Stimulated activated CD8-positive, alpha-beta memory T cell treated with anti-CD3 and anti-CD28 coated beads, Interleukin-7, amount 100 ng/mL, for 4 hours (primary cell): ENCODE measurements around the gene PHETA2.
A peak's percentile ranks its signal among the peaks of the same experiment; 100 is the strongest.

Source experiments
- DNase-seq, 2 donors: peaks; one replicate each; pipeline ENCODE4 v3.0.0-alpha.2; 2020; ENCODE audit warnings: low read depth in 2 of 2

Gene PHETA2, protein sequence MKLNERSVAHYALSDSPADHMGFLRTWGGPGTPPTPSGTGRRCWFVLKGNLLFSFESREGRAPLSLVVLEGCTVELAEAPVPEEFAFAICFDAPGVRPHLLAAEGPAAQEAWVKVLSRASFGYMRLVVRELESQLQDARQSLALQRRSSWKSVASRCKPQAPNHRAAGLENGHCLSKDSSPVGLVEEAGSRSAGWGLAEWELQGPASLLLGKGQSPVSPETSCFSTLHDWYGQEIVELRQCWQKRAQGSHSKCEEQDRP

DNA sequence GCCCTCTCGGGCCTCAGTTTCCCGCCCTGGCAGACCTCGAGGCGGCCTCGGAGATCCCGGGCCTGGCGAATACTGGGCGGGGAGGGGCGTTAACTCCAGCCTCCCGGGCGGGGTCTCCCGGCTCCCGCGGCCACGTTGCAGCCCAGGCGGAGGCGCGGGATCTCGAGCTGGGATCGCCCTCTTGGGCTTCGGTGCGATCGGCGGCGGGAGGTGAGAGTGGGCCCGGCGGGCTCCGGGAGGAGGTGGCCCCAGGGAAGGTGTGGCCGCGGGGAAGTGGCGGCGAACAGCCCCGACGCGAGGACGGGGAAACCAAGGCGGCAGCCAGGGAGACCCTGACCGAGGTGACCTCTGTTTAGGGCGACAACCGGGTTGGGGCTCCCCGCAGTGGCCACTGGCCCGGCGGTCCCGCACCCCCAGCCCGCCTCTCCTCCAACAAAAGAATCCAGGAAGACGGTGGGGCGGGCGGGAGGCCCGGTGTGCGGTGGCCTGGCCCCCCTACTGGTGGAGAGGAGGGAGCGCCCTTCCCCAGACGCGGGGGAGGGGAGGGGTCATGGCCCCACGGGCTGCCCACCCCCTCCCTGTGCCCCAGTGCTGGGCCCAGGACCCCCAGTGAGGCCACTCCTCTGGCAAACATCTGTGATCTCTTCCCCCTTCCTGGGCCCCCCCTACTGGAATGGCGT, at the start of gene PHETA2:
Gene PHETA2 (plus strand): TSS at position 117 of the 680 bp plus-strand sequence. CDS start 3,046 bp downstream, outside the sequence.
- peak in 1 of 2 donors; percentile 39 for DNase-seq

DNA sequence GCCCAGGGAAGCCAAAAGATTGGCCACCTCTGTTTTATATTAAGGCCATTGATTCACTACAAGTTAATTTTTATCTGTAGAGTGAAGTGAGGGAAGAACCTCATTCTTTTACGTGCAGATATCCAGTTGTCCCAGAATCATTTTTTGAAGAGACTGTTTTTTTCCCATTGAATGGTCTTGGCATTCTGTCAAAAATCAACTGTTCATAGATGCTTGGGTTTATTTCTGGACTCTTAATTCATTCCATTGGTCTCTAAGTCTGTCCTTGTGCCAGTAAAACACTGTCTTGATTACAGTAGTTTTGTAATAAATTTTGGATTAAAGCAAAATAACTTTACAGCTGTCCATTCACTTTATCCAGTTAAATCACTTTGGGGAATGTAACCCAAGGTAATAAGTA, 48.6 kb upstream of the PHETA2 start:
- DNase-seq, result no peak

DNA sequence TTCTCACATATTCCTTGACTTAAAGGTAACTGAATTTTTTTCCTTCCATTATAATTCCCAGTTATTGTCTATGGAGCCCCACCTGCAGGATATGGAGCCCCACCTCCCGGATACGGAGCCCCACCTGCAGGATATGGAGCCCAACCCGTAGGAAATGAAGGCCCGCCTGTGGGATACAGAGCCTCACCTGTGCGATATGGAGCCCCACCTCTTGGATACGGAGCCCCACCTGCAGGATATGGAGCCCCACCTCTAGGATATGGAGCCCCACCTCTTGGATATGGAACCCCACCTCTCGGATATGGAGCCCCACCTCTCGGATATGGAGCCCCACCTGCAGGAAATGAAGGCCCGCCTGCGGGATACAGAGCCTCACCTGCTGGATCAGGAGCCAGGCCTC, 47.3 kb upstream of the PHETA2 start:
- DNase-seq, result no peak

DNA sequence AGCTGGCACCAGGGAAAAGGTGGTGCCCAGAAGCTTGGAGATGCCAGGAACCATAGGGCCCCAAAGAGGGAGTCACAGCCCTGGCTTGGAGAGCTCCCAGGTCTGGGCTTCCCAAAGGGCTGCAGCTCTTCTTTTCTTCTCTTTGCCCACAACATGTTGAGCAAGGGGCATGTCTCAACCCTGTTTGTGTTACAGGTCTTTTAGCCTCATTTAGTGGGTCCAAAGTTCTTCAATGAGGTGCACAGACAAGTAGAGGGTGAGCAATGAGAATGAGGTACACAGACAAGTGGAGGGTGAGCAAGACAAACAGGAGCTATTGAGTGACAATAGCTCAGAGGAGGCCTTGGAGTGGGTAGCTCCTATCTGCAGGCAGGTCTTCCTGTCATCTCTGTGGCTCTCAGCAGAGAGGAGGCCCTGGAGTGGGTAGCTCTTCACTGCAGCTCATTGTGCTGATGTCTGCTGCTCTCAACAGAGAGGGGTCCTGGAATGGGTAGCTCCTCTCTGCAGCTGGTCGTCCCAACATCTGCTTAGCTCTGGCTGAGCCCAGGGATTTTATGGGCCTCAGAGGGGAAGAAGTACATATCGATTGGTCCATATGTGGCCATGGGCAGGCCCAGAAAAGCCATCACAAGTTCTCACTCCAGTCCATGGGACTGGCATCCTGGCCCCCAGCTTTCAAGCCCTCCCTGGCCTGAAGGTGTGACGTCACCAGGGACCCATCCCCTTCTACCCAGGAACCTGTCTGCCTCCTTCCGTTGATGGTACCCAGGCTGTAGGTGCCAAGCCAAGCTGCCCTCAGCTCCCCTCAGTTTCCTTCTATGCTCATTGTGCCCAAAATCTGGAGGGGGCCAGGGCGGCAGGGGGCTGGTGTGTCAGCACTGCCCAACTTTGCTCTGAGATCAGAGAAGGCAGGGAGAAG, 40.5 kb upstream of the PHETA2 start:
- DNase-seq, result no peak

DNA sequence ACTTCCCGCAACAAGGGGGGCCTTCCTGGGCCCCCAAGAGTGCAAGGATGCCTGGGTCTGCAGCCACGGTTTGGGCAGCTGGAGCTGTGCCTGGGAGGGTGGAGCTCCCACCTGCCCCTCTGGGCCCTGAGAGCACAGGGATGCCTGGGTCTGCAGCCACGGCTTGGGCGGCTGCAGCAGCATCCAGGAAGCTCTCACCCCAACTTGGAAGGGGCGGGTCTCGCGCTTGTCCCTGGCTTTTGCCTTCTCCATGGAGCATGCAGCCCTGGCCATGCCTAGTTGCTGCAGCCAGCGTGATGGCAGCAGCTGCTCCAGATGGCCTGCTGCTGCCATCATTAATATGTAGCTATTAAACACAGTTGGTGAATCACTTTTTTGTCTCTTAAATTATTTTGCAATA, 38.8 kb upstream of the PHETA2 start:
- no peak for DNase-seq

DNA sequence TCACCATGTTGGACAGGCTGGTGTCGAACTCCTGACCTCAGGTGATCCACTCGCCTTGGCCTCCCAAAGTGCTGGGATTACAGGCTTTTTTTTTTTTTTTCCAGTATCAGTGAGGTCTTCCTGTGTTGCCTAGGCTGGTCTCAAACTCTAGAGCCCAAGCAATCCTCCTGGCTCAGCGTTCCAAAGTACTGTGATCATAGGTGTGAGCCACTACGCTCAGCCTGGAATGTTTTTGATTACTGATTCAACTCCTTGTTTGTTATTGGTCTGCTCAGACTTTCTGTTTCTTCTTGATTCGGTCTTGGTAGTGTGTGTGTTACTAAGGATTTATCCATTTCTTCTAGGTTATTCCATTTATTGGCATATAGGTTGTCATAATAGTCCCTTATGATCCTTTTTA, 34.8 kb upstream of the PHETA2 start:
- DNase-seq, result no peak

DNA sequence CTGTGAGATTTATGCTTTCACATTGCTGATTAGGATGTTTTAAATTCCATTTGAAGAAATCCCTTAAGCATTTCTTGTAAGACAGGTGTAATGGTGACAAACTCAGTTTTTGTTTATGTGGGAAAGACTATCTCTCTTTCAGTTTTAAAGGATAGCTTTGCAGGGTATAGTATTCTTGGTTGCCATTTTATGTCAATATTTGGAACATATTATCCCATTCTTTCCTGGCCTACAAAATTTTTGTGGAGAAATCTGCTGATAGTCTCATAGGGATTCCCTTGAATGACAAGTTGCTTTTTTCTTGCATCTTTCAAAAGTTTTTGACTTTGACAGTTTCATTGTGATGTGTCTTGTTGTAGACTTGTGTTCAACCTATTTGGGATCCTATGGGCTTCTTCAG, 32.3 kb upstream of the PHETA2 start:
- no peak for DNase-seq

DNA sequence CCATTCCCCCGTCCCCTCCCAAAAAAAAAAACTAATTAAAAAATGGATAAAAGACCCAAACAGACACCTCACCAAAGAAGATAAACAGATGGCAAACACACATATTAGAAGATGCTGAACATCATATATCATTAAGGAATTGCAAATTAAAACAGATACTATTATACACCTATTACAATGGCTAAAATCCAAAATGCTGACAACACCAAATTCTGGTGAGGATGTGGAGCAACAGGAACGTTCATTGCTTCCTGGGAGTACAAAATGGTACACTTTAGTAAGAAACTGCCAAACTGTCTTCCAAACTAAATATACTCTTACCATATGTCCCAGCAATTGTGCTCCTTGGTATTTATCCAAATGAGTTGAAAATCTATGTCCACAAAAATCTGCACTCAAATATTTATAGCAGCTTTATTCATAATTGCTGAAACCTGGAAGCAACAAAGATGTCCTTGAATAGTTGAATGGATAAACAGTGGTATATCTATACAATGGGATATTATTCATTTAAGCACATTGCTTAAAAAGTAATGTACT, 23.3 kb upstream of the PHETA2 start:
- no peak for DNase-seq

DNA sequence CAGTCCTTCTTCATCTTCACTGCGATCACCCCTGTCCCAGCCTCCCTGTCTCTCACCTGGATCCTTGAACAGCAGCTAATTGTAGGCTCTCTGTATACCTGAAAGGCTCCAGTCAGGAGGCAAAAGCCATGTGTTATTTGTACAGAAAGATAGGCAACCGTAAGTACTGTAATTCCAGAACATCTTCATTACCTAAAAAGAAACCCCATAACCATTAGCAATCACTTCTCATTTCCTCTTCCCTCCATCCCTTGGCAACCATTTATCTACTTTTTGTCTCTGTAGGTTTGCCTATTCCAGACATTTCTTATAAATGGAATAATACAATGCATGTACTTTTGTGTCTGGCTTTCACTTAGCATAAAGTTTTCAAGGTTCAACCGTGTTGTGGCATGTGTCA, 21.3 kb upstream of the PHETA2 start:
- no peak for DNase-seq

DNA sequence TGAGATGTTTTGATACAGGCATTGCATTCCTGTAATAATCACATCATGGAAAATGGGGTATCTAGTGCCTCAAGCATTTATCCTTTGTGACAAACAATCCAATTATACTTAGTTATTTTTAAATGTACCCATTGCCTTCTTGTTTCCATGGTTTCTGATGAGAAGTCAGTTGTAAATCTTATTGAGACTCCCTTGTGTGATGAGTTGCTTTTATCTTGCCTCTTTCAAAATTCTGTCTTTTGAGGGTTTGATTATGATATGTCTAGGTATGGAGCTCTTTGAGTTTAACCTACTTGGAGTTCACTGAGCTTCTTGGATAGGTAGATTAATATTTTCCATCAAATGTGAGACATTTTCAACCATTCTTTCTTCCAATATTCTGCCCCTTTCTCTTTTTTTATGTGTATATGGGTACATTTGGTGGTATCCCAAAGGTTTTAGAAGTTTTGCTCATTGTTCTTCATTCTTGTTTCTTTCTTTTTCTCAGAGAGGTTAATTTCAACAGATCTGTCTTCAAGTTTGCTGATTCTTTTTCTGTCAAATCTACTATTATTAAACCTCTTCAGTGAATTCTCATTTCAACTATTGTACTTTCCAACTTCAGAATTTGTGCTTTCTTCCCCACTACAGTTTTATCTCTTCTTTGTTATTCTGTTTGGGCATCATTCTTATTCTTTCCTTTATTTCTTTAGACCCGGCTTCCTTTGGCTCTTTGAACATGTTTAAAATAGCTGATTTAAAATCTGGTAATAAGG, 17.1 kb upstream of the PHETA2 start:
- DNase-seq, result no peak

DNA sequence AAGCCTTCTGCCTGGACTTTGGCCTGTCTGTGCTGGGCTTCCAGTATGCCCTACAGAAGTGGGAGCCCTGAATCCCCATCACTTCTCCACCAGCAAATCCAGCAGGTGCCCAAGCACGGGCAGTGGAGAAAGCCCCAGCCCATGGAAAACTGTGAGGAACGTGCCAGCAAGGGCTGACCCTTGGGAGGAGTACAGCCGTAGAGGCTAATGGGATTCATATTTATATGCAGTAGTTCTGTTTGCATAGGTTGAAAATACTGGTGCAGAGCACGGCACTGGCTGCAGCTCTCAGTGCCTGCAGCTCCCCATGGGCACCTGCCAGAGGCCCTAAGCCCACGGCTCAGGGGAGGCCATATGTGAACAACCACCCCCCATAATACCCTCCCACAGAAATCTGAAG, 13.6 kb upstream of the PHETA2 start:
- DNase-seq, result no peak

DNA sequence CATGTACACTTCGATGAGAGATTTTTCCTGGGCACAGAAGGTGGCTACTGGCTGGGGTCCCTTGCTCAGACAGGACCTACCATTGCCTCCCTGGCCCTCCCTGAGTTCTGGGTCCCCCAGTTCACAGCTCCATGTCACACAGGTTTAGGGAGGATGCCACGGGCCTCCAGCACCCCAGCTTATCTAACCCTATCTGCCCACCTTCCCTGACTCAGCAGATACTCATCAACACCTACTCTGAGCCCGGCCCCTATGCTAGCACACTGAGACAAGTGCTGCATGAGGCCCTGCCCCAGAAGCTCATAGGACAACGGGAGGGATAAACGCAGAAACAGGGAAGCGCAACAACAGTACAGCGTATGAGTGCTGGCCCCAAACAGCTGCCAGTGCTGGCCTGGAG, 13.0 kb upstream of the PHETA2 start:
- DNase-seq, result no peak

DNA sequence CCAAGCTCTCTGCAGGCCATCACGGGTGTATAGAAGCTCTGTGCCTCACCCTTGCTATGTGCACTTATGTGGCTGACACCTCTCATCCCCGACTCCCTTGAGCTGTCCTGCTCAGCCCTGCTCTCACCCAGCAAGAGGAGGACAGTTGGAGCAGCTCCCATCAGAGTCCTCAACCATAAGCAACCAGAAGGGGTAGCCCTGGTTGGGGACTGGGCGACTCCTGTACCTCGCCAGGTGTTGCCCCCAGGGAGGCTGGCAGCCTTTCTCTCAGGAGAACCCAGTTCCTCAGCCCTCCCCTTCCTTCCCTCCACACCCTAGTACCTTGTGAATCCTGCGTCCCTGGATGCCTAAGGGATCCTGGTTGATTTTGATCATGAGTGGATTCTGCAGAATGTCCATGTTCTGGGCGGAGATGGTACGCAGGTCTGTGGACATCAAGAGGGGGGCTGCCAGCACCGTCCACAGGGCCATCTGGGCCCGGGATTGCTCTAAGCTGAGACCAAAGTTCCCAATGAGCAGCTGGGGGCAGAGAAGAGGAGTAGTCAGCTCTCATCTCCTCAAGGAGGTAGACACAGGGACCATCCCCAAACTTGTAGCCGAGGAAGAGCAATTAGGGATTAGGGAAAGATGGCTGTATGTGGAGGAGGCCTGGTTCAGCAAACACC, 11.4 kb upstream of the PHETA2 start:
- DNase-seq, result no peak

DNA sequence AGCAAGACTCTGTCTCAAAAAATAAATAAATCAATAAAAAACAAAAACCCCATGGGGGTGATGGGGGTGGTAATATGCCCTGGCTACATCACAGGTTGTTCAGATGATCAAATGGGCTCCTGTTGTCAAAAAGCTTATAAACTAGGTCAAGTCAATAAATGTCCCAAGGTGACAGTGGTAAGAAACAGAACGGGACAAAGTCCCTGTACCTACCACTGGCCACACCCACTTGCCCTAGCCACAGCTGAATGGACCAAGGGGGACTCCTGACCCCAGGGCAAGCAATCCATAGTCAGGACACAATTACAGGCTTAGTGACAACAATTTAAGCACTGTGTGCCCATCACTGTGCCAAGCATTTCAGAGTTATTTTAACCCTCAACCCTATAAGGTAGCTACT, 9.4 kb upstream of the PHETA2 start:
- DNase-seq, result no peak

DNA sequence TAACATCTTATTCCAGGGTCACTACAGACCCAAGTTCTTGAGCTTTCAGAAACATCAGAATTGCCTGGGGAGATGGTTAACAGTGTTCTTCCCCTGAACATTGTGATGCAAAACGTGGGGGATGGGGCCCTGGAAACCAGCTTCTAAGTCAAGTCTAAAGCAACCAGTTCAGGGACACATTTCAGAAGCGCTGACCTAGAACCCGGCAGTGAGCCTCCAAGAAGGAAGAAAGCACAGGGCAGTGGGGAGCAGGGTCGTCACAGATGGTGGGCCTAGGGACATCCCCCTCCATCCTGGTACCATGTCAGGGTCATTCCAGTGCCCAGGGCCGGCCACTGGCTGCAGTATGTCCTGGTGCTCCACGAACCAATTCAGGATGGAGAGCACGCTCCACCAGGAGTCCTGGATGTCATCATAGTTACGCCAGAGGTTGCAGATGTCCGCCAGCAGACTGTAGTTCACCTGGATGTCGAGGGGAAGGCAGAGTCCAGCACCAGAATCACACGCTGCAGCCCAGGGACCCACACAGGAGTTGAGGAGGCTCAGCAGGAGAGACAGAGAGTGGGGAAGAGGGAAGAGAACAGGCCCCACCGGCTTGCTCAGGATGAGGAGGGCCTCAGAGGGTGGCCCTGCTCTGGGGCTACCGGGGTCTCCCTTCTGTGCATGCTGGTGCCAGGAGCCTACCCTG, 8.5 kb upstream of the PHETA2 start:
- DNase-seq, result no peak

DNA sequence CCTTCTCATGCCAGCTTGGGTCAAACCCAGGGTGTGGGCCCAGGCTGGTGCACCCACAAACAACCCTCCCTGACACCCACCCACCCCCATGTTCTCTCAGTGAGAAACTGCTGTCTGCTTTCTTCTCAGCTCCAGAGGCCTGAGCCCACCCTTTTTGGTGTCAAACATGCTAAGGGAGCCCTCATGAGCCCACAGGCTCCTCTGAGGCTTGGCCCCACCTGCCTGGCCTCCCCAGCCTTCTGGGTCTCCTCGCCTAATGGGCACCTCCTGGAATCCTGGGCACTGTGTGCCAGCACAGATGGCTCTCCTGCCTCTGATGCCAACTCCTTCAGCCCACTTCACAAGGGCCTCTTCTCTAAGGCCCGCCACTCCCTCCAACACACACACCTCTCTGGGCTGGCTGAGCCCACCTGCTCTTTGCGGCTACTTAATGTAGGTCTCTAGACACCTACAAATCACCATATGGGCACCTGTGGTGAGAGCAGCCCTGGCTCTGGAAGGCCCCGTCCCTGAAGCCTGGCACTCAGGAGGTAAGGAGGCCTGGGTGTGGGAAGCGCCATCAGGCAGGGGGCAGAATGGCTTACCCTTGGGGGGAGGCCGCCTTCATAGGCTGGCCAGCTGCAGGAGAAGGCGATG, 7.8 kb upstream of the PHETA2 start:
- DNase-seq, result no peak

DNA sequence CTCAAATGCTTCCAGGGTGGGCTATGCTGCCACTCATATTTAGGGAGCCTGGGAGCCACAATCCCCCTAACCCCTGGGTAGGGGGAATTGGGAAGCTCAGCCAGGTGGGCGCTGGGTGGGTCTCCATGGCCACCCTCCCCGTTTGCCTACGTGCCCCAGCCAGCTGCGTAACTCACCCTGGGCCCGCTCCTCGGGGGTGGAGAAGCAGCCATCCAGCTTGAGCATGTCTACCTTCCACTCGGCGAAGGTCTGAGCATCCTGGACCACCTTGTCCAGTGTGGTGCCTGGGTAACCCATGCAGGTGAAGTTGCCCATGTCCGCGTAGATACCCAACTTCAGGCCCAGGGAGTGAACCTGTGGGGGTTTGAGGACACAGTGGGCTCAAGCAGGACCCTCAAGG, 7.1 kb upstream of the PHETA2 start:
- no peak for DNase-seq

DNA sequence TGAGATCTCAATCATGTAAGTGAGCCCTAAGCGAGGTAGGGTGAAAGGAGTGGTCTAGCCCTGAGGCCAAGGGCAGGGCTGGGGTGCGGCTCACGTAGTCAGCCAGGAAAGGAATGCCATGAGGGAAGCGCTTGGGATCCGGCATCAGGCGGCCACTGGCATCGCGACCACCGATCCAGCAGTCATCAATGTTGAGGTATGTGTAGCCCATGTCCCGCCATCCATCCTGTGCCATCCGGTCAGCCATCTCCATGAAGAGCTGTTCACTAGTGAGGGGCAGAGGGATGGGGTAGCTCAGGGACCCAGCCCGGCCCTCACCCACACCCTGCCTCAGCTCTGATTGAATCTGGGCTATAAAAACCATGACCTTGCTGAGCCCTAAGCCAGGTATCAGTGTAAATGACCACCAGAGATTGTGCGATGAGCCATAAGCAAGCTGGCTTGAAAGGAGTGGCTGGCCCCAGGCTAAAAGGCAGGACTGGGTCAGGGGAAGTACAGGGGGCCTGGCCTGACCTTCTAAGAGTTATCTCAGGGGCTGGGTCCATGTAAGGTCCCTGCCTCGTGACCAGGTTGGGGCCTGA, 6.3 kb upstream of the PHETA2 start:
- DNase-seq, result no peak

DNA sequence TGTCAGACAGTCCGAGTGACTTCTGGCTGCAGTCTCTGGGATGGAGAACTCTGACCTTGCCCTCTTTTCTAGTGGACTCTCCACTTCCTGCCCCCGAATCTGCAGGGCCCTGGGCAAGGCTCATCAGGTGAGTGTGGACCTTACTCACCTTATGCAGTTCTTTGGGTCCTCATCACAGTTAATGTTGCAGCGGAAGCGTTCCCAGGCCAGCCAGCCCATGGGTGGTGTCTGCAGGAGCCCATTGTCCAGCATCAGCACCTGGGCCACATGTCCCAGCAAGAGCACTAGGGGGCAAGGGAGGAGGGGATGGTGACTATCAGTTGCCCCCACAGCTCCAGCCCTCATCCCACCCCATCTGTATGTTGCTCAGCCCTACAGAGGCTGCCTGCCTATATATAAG, 5.8 kb upstream of the PHETA2 start:
- no peak for DNase-seq
